PC-9 (cell line): ENCODE measurements around the gene KRT79. TPM values are rescaled to one million over a fixed set of nuclear protein-coding genes. Genes with fewer than 3 reads are reported as not detected.
"Not testable (repeated sequence)": the region's sequence is repeated elsewhere in the genome, so short reads cannot be mapped to it uniquely, and the experiment has no call there.

Experiments
- Bru-seq: library from RNA; stranded (reverse); fragments of 400-500 nt; gene quantifications from one replicate; lab custom pipeline; 2021; lab: Mats Ljungman, UMichigan
- BruChase-seq, 2 experiments: library from RNA; stranded (reverse); fragments of 400-500 nt; gene quantifications; one replicate each; lab custom pipeline; 2021; lab: Mats Ljungman, UMichigan
- BruUV-seq: library from RNA; stranded (reverse); fragments of 400-500 nt; replicated peaks from 2 replicates; lab custom pipeline; 2021; lab: Mats Ljungman, UMichigan
- CTCF ChIA-PET: fragments of 300-600 bp; sonication (Branson Sonifier 250); formaldehyde crosslinking; loops from one replicate; lab custom pipeline; 2022; ENCODE audit warnings: antibody characterized with exemption; lab: Charles Lee
- POLR2A ChIA-PET: fragments of 300-600 bp; sonication (Branson Sonifier 250); formaldehyde crosslinking; loops from one replicate; lab custom pipeline; 2022; ENCODE audit warnings: antibody characterized with exemption; ENCODE audit not compliant: unreplicated experiment; lab: Charles Lee
- DNase-seq, 2 experiments: peaks; one replicate each; pipeline versions ENCODE4 v3.0.0 to v3.0.0-alpha.2; 2015 to 2022; ENCODE audit warnings: mixed read lengths in 1 of 2
- H2AFZ ChIP-seq: fragments of 200-600 bp; sonication (generic); 2 replicates; pipeline ENCODE4 v1.8.1; 2017; ENCODE audit warnings: antibody characterized with exemption
- H3F3A ChIP-seq: fragments of 200-600 bp; sonication (generic); 2 replicates; pipeline ENCODE4 v1.8.1; 2017; ENCODE audit warnings: antibody characterized with exemption, mild to moderate bottlenecking, low read depth; ENCODE audit not compliant: insufficient read depth
- H3K27ac ChIP-seq: fragments of 200-600 bp; sonication (generic); 2 replicates; pipeline ENCODE4 v1.6.1; 2016; ENCODE audit warnings: mixed run types
- H3K27me3 ChIP-seq: fragments of 200-600 bp; sonication (generic); 2 replicates; pipeline ENCODE4 v1.6.1; 2016; ENCODE audit warnings: low read depth, mixed run types; ENCODE audit not compliant: insufficient read depth
- H3K36me3 ChIP-seq: fragments of 200-600 bp; sonication (generic); 2 replicates; pipeline ENCODE4 v1.6.1; 2016; ENCODE audit warnings: low read depth, mixed run types
- H3K4me1 ChIP-seq: fragments of 200-600 bp; sonication (generic); replicated peaks from 2 replicates; pipeline ENCODE4 v1.6.1; 2016; ENCODE audit warnings: mixed run types; ENCODE audit not compliant: insufficient read depth
- H3K4me2 ChIP-seq: fragments of 200-600 bp; sonication (generic); 2 replicates; pipeline ENCODE4 v1.6.1; 2017; ENCODE audit warnings: mixed run types
- H3K4me3 ChIP-seq: fragments of 200-600 bp; sonication (generic); 2 replicates; pipeline ENCODE4 v1.6.1; 2016; ENCODE audit warnings: mixed run types
- H3K79me2 ChIP-seq: fragments of 200-600 bp; sonication (generic); 2 replicates; pipeline ENCODE4 v1.6.1; 2017; ENCODE audit warnings: low read depth, mixed run types
- H3K9me2 ChIP-seq: fragments of 200-600 bp; sonication (generic); 2 replicates; pipeline ENCODE4 v1.8.1; 2017; ENCODE audit warnings: mild to moderate bottlenecking; ENCODE audit not compliant: insufficient read depth
- H3K9me3 ChIP-seq: fragments of 200-600 bp; sonication (generic); 2 replicates; pipeline ENCODE4 v1.8.1; 2016; ENCODE audit warnings: low read depth; ENCODE audit not compliant: insufficient read depth
- H4K20me1 ChIP-seq: fragments of 200-600 bp; sonication (generic); 2 replicates; pipeline ENCODE4 v1.8.1; 2017; ENCODE audit not compliant: insufficient read depth
- CTCF ChIP-seq: fragments of 200-600 bp; sonication (generic); conservative IDR thresholded peaks from 2 replicates; pipeline ENCODE4 v1.6.1; 2017; ENCODE audit warnings: mixed run types, antibody characterized with exemption, mild to moderate bottlenecking, moderate library complexity
- EZH2 ChIP-seq: fragments of 200-600 bp; sonication (generic); IDR thresholded peaks from 2 replicates; pipeline ENCODE4 v1.8.0; 2017; ENCODE audit warnings: antibody characterized with exemption, low read depth
- intact Hi-C: fragments of 100-400 bp; cut with micrococcal nuclease; formaldehyde crosslinking; loops from one replicate; pipeline ENCODE4 v1.10.0; 2022; ENCODE audit not compliant: unreplicated experiment
- long read RNA-seq: library from polyadenylated mRNA; stranded (forward); transcript quantifications from one replicate; pipeline ENCODE4 v2.0.0, GENCODE V29; 2022
- total RNA-seq: library from RNA; stranded (reverse); gene quantifications from 2 replicates; pipeline ENCODE4 v1.2.3, GENCODE V29; 2021

The KRT79 gene
- total RNA-seq = 0.28 TPM in 1 of 2 replicates, not detected in the other
- not detected for Bru-seq, nascent RNA
- percentile 5 among the genes with signal in this experiment for BruChase-seq, experiment 1, labeled RNA remaining after a 2-hour chase
- BruChase-seq, experiment 2, labeled RNA remaining after a 6-hour chase = percentile 9 among the genes with signal in this experiment
- long read RNA-seq = 0 reads

GRCh38 chr12:52833922-52834726, at the start of gene KRT79:
TSS of gene KRT79 (minus strand) at chr12:52834311. CDS start at chr12:52834260, 51 bp downstream.
- Histone ChIP-seq H2AFZ (no peak within 1 kb of the TSS), H3K4me3 (no peak within 1 kb of the TSS), H4K20me1 (no peaks in the 10 kb centered on the region), H3K27me3 (no peaks in the 10 kb centered on the region), H3K9me3 (no peaks in the 10 kb centered on the region), H3K9me2 (no peaks in the 10 kb centered on the region), H3F3A (no peaks in the 10 kb centered on the region), H3K79me2 (no peaks in the 10 kb centered on the region), H3K36me3 (no peaks in the 10 kb centered on the region), H3K4me1 (peaks cover 16% of the 10 kb centered on the region), H3K4me2 (no peak within 1 kb of the TSS), H3K27ac (no peak within 1 kb of the TSS)
- intact Hi-C loops = no loop called here
- no peak for DNase-seq
- no peak for TF ChIP-seq CTCF
- TF ChIP-seq EZH2 = no peak
- CTCF ChIA-PET = interaction anchor here (0.7 kb wide), 1 partner anchor 617 kb away, joined by 3 read pairs; no protein-coding TSS in a partner anchor
- no TSS peak for BruUV-seq
- POLR2A ChIA-PET = no interaction called here

DNA sequence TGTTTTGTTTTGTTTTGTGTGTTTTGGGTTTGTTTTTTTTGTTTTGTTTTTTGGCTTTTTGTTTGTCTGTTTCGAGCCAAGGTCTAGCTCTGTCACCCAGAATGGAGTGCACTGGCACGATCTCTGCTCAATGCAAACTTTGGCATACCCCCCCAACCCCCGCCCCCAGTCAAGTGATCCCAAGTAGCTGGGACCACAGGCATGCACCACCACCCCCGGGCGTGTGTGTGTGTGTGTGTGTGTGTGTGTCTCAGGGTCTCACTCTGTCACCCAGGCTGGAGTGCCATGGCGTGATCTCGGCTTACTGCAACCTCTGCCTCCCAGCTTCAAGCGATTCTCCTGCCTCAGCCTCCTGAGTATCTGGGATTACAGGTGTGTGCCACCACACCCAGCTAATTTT, 46.4 kb upstream of the KRT79 start:
- not testable (repeated sequence) for H3F3A ChIP-seq, DNase-seq, H3K27me3 ChIP-seq, H3K27ac ChIP-seq, H3K4me3 ChIP-seq, H3K9me3 ChIP-seq, H3K9me2 ChIP-seq, H2AFZ ChIP-seq, BruUV-seq, H3K79me2 ChIP-seq, H3K36me3 ChIP-seq, H4K20me1 ChIP-seq
- intact Hi-C loops = loop anchor here (1.0 to 5.0 kb wide), 4 partner anchors 508 to 853 kb away; no protein-coding TSS in a partner anchor
- Histone ChIP-seq H3K4me1 (peaks cover 17% of the 10 kb centered on the region), H3K4me2 (peak overlapping the region; percentile 69; the same call in 1 of the 2 replicates)
- POLR2A ChIA-PET = interaction anchor here (0.5 to 0.7 kb wide), 4 partner anchors 507 to 745 kb away, joined by 3 to 6 read pairs (median 6); no protein-coding TSS in a partner anchor
- CTCF ChIA-PET = interaction anchor here (0.6 to 3.3 kb wide), 7 partner anchors 81 to 599 kb away, joined by 3 to 20 read pairs (median 3); no protein-coding TSS in a partner anchor

GRCh38 chr12:52879394-52880351, 45.6 kb upstream of the KRT79 start:
- POLR2A ChIA-PET = interaction anchor here (0.5 to 0.7 kb wide), 4 partner anchors 97 to 744 kb away, joined by 3 to 6 read pairs (median 4); no protein-coding TSS in a partner anchor
- Histone ChIP-seq H4K20me1 (no peaks in the 10 kb centered on the region), H3K27ac (peak overlapping the region; percentile 51), H3K79me2 (no peaks in the 10 kb centered on the region), H3K9me2 (no peaks in the 10 kb centered on the region), H3K4me2 (peak overlapping the region; percentile 69), H3F3A (no peaks in the 10 kb centered on the region; the same call in 1 of the 2 replicates), H3K36me3 (no peaks in the 10 kb centered on the region), H3K4me1 (peaks cover 19% of the 10 kb centered on the region), H3K27me3 (no peaks in the 10 kb centered on the region), H2AFZ (peak overlapping the region; percentile 50; the same call in 1 of the 2 replicates), H3K9me3 (no peaks in the 10 kb centered on the region), H3K4me3 (peak overlapping the region; percentile 31; the same call in 1 of the 2 replicates)
- CTCF ChIA-PET = interaction anchor here (0.6 to 3.3 kb wide), 22 partner anchors 32 to 1177 kb away, joined by 3 to 20 read pairs (median 4); no protein-coding TSS in a partner anchor
- BruUV-seq = no TSS peak
- intact Hi-C loops = loop anchor here (1.0 to 5.0 kb wide), 7 partner anchors 296 to 852 kb away; no protein-coding TSS in a partner anchor
- TF ChIP-seq EZH2 = no peak
- peak; percentile 86 for TF ChIP-seq CTCF
- peak; percentile 80 to 81 for DNase-seq
